ENCODE data around the gene IL22RA1. TPM values are rescaled to one million over a fixed set of nuclear protein-coding genes. Genes with fewer than 3 reads are reported as not detected.

The IL22RA1 gene
- not detected for polyA plus RNA-seq (ENCODE audit: insufficient read length)

GRCh38 chr1:24142546-24143534, at the start of gene IL22RA1:
TSS of gene IL22RA1 (minus strand) at chr1:24143140. CDS start at chr1:24143082, 58 bp downstream.
- no peak for DNase-seq (ENCODE audit: low read depth)

DNA sequence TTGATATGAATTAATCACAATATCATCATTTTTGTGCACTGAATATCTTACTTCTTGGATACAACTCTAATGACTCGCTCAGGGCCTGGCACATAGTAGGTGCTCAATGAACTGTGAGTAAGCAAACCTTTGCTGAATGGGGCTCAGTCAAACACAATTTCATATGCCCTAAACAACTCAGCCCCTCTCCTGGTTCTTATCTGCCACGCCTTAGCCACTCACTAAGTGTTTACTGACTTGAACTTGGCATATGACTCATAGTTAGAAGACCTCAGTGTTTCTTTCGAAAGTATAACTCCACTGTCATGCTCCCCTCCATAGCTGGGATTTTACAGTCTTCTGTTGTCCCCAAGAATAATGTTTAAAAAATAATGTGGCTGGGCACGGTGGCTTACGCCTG, 48.9 kb upstream of the IL22RA1 start:
- DNase-seq (ENCODE audit: low read depth): no peak

DNA sequence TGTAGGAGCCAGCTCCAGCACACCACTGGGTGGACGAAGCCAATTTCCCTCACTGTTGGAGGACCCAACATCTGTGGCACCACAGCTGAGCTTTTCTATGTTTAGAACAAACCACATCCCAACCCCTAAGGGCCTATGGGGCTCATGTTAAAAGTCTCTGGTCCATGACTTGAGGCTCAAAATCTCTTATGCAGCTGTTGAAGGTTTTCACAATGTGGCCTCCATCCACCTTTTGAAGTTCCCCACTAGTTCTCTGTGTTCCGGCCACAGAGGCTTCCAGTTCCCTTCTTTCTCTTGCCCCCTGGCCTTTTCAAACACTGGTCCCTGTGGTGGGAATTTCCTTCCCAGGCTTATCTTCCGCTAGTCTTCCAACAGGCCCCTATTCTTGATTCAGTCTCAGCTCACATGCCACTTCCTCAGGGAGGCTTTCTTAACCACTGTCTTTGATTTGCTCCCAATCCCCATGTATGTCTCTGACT, 48.1 kb upstream of the IL22RA1 start:
- DNase-seq (ENCODE audit: low read depth): no peak

DNA sequence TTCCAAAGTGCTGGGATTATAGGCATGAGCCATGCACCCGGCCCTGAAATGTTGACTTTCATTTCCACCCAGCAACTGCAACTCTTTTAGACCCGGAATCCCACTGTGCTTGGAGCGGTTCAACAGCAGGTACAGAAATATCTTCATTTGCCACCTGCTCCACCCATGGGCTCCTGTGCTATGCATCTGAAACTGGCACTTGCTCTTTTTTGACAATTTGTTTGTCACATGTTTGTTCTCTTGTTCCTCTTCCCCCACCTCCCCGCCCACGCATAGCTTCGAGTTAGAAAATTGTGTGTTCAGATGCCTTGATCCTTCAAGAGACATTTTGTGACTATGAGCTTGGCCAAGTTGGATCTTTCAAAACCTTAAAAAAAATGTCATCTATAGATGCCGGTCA, 46.6 kb upstream of the IL22RA1 start:
- DNase-seq (ENCODE audit: low read depth): no peak

- no peak for DNase-seq (ENCODE audit: low read depth)
These were observed 44.3 kb upstream of the IL22RA1 start, which contains the start of gene IFNLR1 for GRCh38 chr1:24186993-24187790. TSS of gene IFNLR1 (minus strand) at chr1:24187289. CDS start at chr1:24187248, 41 bp downstream.

GRCh38 chr1:24186711-24186992, 43.7 kb upstream of the IL22RA1 start:
- DNase-seq (ENCODE audit: low read depth): no peak

DNA sequence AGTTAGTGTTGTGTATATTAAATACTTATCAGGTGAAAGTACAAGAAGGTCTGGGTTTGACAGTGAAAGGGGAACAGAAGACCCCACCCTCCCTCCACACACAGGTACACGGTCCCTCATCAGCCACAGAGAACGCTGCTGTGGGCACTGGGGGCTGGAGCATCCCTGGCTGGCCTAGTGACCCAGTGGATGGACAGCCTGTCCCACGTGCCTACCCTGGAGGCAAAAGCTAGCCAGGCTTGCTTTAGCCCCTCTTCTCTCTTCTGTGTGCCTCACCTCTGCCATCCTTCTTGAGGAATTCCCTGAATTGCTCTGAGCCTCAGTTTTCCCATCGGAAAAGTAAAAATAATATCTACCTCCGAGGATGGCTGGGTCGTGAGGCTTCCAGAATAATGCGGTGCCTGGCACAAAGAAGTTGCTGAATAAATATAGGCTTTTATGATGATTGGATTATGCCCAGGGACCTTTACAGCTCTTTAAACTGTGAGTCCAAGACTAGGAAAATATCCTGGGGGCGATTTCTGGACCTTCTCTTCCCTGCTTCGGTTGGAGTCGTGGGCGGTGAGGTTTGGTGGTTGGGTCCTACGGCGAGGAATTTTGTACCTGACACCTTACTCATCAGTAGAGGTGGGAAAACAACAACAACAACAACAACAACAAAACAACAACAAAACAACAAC, 43.2 kb upstream of the IL22RA1 start:
- DNase-seq (ENCODE audit: low read depth): no peak

- DNase-seq (ENCODE audit: low read depth): no peak
These were observed 42.1 kb upstream of the IL22RA1 start for GRCh38 chr1:24185076-24185475.

- no peak for DNase-seq (ENCODE audit: low read depth)
These were observed 39.1 kb upstream of the IL22RA1 start for GRCh38 chr1:24182061-24182460.

DNA sequence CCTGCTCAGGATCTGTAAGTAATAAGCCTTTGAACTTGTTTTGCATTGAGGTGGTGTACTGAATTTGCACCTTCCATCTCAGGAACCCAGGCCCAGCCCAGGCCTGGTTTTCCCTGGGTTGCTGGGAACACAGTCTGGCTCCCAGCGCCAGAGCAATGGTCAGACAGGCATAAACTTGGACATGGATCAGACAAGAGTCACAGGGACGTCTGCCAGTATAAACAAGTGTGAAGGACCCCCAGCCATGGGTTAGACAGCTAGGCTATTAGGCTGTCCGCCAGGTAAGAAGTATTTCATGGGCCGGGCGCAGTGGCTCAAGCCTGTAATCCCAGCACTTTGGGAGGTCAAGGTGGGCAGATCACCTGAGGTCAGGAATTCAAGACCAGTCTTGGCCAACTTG, 38.7 kb upstream of the IL22RA1 start:
- DNase-seq (ENCODE audit: low read depth): no peak

GRCh38 chr1:24180676-24181075, 37.7 kb upstream of the IL22RA1 start:
- no peak for DNase-seq (ENCODE audit: low read depth)

- DNase-seq (ENCODE audit: low read depth): no peak
These were observed 36.4 kb upstream of the IL22RA1 start for GRCh38 chr1:24179251-24179840.

GRCh38 chr1:24178407-24178806, 35.5 kb upstream of the IL22RA1 start:
- no peak for DNase-seq (ENCODE audit: low read depth)

DNA sequence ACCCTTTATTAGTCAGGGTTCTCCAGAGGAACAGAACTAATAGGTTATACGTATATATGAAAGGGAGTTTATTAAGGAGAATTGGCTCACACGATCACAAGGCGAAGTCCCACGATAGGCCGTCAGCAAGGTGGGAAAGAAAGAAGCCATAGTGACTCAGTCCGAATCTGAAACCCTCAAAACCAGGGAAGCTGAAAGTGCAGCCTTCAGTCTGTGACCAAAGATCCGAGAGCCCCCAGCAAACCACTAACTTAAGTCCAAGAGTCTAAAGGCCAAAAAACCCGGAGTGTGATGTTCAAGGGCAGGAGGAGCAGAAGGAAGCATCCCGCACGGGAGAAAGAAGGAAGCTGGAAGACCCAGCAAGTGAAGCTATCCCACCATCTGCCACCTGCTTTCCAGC, 34.2 kb upstream of the IL22RA1 start:
- DNase-seq (ENCODE audit: low read depth): no peak

DNA sequence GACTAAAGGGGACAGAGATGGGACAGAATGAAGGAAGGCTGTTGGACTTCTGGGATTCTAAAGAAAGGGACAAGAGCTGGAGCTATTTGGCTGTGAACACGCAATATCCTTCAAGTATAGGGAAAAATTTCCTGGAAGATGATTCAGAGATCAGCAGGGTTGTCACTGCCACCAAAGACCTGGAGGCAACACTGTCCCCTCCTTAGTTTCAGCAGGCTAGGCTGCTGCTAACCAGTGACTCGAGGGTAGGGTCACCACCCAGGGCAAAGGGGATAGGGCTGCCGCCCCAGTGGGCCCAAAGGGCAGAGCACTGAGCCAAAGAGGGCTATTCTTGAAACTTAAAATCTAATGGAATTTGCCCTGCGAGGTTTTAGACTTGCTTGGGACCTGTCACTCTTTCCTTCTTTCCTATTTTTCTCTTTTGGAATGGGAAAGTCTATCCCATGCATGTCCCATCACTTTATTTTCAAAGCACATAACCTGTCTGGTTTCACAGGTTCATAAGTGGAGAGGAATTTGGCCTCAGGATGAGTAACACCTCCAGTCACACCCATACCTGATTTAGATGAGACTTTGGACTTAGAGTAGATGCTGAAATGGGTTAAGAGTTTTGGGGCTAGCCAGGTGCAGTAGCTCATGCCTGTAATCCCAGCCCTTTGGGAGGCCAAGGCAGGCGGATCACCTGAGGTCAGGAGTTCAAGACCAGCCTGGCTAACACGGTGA, 32.3 kb upstream of the IL22RA1 start:
- no peak for DNase-seq (ENCODE audit: low read depth)

DNA sequence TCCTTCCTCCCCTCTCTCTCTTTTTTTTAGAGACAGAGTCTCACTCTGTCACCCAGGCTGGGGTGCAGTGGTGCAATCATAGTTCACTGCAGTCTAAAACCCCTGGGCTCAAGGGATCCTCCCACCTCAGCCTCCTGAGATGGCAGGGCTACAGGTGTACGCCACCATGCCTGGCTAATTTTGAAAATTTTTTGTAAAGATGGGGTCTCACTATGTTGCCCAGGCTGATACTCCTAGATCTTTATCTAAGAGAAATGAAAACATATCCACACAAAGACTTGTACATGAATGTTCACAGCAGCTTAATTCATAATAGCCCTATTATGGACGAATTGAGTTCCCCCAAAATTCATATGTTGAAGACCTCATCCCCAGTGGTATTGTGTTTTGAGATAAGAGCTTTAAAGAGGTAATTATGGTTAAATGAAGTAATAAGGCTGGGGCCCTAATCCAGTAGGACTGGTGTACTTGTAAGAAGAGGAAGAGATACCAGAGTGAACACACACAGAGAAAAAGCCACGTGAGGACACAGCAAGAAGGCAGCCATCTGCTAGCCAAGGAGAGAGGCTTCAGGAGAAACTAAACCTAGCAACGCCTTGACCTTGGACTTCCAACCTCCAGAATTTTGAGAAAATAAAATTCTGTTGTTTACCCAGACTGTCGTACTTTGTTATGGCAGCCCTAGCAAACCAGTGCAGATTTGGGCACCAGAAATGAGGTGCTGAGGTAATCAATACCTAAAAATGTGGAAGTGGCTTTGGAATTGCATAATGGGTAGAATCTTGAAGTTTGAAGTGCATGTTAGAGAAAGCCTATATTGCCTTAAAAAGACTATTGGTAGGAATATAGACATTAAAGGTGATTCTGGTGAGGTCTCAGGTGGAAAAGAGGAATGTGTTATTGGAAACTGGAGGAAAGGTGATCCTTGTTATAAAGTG, 31.0 kb upstream of the IL22RA1 start:
- no peak for DNase-seq (ENCODE audit: low read depth)

- no peak for DNase-seq (ENCODE audit: low read depth)
These were observed 29.7 kb upstream of the IL22RA1 start for GRCh38 chr1:24172598-24172997.

- DNase-seq (ENCODE audit: low read depth): no peak
These were observed 26.3 kb upstream of the IL22RA1 start for GRCh38 chr1:24169286-24169685.

DNA sequence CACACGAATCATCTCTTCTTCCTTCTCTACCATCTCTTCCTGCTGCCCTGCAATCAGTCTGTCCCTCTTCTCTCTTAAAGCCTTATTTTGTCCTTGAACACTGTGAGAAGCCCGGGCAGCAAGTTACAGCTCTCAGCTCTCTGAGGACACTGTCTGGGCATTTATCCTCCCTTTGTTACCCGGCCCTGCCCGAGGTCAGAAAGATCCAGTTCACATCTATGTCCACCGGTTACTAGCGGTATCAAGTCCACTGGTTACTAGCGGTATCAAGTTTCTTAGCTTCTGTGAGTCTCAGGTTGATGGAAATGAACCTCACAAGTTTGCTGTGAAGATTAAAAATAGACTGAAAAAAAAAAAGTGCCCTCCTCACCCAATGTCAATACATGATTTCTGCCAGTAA, 25.3 kb upstream of the IL22RA1 start:
- no peak for DNase-seq (ENCODE audit: low read depth)

DNA sequence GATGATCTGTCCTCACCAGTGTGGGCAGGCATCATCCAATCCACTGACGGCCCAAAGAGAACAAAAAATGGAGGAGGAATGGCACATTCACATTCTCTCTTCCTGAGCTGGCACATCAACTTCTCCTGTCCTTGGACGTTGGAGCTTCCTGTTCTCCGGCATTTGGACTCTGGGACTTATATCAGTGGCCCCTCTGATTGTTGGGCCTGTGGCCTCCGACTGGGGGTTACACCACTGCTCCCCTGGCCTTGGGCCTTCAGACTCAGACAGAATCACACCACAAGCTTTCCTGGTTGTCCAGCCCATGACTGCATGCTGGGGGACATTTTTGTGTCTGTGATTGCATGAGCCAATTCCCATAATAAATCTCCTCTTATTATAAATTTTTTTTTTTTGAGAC, 24.1 kb upstream of the IL22RA1 start:
- DNase-seq (ENCODE audit: low read depth): no peak
